Keratinocyte (primary cell): ENCODE results near the gene PP2D1. TPM values are rescaled to one million over a fixed set of nuclear protein-coding genes. Genes with fewer than 3 reads are reported as not detected.

Source experiments
- DNase-seq: peaks from one replicate; pipeline ENCODE4 v3.0.0-alpha.2; 2011; ENCODE audit warnings: low read depth, missing footprints, low spot score
- FAIRE-seq: peaks from 2 replicates; lab custom pipeline; 2011; peaks lifted over from hg19 to GRCh38; lab: Jason Lieb, UNC
- H2AFZ ChIP-seq: 2 replicates; pipeline ENCODE4 v1.6.0; 2012; ENCODE audit warnings: low read length, control low read depth, inconsistent platforms; ENCODE audit not compliant: control insufficient read depth
- H3K27ac ChIP-seq: 2 replicates; pipeline ENCODE4 v1.5.1; 2011; ENCODE audit warnings: low read length; ENCODE audit not compliant: control insufficient read depth, insufficient read depth
- H3K27me3 ChIP-seq: 3 replicates; pipeline ENCODE4 v1.6.0; 2011; ENCODE audit warnings: low read length; ENCODE audit not compliant: control insufficient read depth, insufficient read depth; ENCODE audit errors: extremely low read depth
- H3K36me3 ChIP-seq, 2 experiments: 2 replicates in 1 of 2; 3 replicates in 1 of 2; pipeline ENCODE4 v1.5.1; 2011; ENCODE audit warnings: low read length in 2 of 2, mild to moderate bottlenecking in 1 of 2; ENCODE audit not compliant: control insufficient read depth in 2 of 2, insufficient read depth in 2 of 2; ENCODE audit errors: extremely low read depth in 1 of 2
- H3K4me1 ChIP-seq: 3 replicates; pipeline ENCODE4 v1.5.1; 2011; ENCODE audit warnings: low read length; ENCODE audit not compliant: control insufficient read depth, insufficient read depth; ENCODE audit errors: extremely low read depth
- H3K4me2 ChIP-seq: 3 replicates; pipeline ENCODE4 v1.6.0; 2011; ENCODE audit warnings: low read depth, low read length; ENCODE audit not compliant: control insufficient read depth, insufficient read depth; ENCODE audit errors: extremely low read depth
- H3K4me3 ChIP-seq, 3 experiments: fragments of 200-600 bp in 1 of 3; sonication (generic) in 1 of 3; 2 replicates in 2 of 3; 3 replicates in 1 of 3; pipeline ENCODE4 v1.5.1; 2011 to 2016; ENCODE audit warnings: low read length in 3 of 3, mild to moderate bottlenecking in 3 of 3, control low read depth in 2 of 3, inconsistent platforms in 1 of 3, low read depth in 1 of 3, mixed read lengths in 1 of 3, mixed run types in 1 of 3, moderate library complexity in 1 of 3; ENCODE audit not compliant: control insufficient read depth in 2 of 3, insufficient read depth in 2 of 3; ENCODE audit errors: extremely low read depth in 1 of 3
- H3K79me2 ChIP-seq: 2 replicates; pipeline ENCODE4 v1.6.0; 2012; ENCODE audit warnings: low read length; ENCODE audit not compliant: control insufficient read depth, insufficient read depth
- H3K9ac ChIP-seq: 3 replicates; pipeline ENCODE4 v1.6.0; 2011; ENCODE audit warnings: low read length; ENCODE audit not compliant: control insufficient read depth, insufficient read depth; ENCODE audit errors: extremely low read depth
- H3K9me1 ChIP-seq: 3 replicates; pipeline ENCODE4 v1.6.0; 2011; ENCODE audit warnings: low read length; ENCODE audit not compliant: control insufficient read depth, insufficient read depth; ENCODE audit errors: extremely low read depth
- H3K9me3 ChIP-seq: 2 replicates; pipeline ENCODE4 v1.5.1; 2012; ENCODE audit warnings: low read depth, low read length; ENCODE audit not compliant: control insufficient read depth
- H4K20me1 ChIP-seq: 3 replicates; pipeline ENCODE4 v1.6.0; 2011; ENCODE audit warnings: low read length; ENCODE audit not compliant: control insufficient read depth, insufficient read depth; ENCODE audit errors: extremely low read depth
- CTCF ChIP-seq, 3 experiments: IDR thresholded peaks in 1 of 3; conservative IDR thresholded peaks in 1 of 3; optimal IDR thresholded peaks in 1 of 3; 2 replicates in 2 of 3; 3 replicates in 1 of 3; pipeline versions ENCODE3 to v1.5.1; 2011; ENCODE audit warnings: low read length in 3 of 3, mild to moderate bottlenecking in 3 of 3, moderate library complexity in 2 of 3, control low read depth in 1 of 3, inconsistent platforms in 1 of 3; ENCODE audit not compliant: insufficient read depth in 2 of 3; ENCODE audit errors: extremely low read depth in 1 of 3
- EZH2 ChIP-seq: IDR thresholded peaks from one replicate; pipeline ENCODE4 v1.6.1; 2012; ENCODE audit warnings: inconsistent platforms, mild to moderate bottlenecking, low read length, moderate library complexity
- dilution Hi-C: fragments of 300-500 bp; cut with MboI; formaldehyde crosslinking; loops from one replicate; pipeline ENCODE4 v1.7.0; 2020; ENCODE audit warnings: low sequenced_read_pairs; ENCODE audit not compliant: extremely low pct_ligation_motif_present
- polyA plus RNA-seq, 5 experiments: library from polyadenylated mRNA; depleted of rRNA in 3 of 5; stranded (reverse) in 3 of 5; stranded (forward) in 1 of 5; unstranded in 1 of 5; fragments of >200 nt; gene quantifications; 1 replicate in 1 of 5; 2 replicates in 3 of 5; 3 replicates in 1 of 5; pipeline versions ENCODE4 v1.2.1 to v1.2.3, GENCODE V29; 2011 to 2012; ENCODE audit warnings: missing spikeins in 2 of 5, low read depth in 1 of 5, low replicate concordance in 1 of 5

The PP2D1 gene
- polyA plus RNA-seq, 1 donor (not counting 4 experiments of a cell fraction or from before 2014, with no cell fraction given): not detected

GRCh38 chr3:20052851-20053250, 40.8 kb upstream of the PP2D1 start:
- no peak overlapping the region for H3K4me2 ChIP-seq

GRCh38 chr3:20051123-20051806, 39.2 kb upstream of the PP2D1 start:
- no peak overlapping the region for H3K4me3 ChIP-seq
- no peaks in the 10 kb centered on the region for H3K79me2 ChIP-seq
- TF ChIP-seq EZH2 (no peak), CTCF (optimal IDR thresholded peaks at IDR 0.05 in 1 of 3, IDR thresholded peaks at IDR 0.05 in 1 of 3, conservative IDR thresholded peaks at IDR 0.05 in 1 of 3; ENCODE audit: extremely low read depth in 1 of 3, insufficient read depth in 2 of 3, low read length in 3 of 3) (no peak)
- H2AFZ ChIP-seq: no peak overlapping the region
- H4K20me1 ChIP-seq: no peaks in the 10 kb centered on the region
- H3K9me1 ChIP-seq: no peaks in the 10 kb centered on the region
- no peaks in the 10 kb centered on the region for H3K36me3 ChIP-seq
- H3K9me3 ChIP-seq: no peaks in the 10 kb centered on the region
- no peaks in the 10 kb centered on the region for H3K27me3 ChIP-seq
- H3K4me2 ChIP-seq: peak overlapping the region; percentile 3
- dilution Hi-C loops: no loop called here
- peaks cover 27% of the 10 kb centered on the region for H3K4me1 ChIP-seq
- DNase-seq (peak; percentile 78), FAIRE-seq (peak; percentile 73)
- no peak overlapping the region for H3K9ac ChIP-seq
- no peak overlapping the region for H3K27ac ChIP-seq

More at GRCh38 chr3:20052851-20053250, 40.8 kb upstream of the PP2D1 start:
- Histone ChIP-seq H3K36me3 (no peaks in the 10 kb centered on the region), H3K9me1 (no peaks in the 10 kb centered on the region), H3K9ac (no peak overlapping the region), H3K4me1 (peaks cover 42% of the 10 kb centered on the region), H3K27ac (no peak overlapping the region), H4K20me1 (no peaks in the 10 kb centered on the region), H3K79me2 (no peaks in the 10 kb centered on the region), H3K4me3 (no peak overlapping the region), H3K9me3 (no peaks in the 10 kb centered on the region), H3K27me3 (no peaks in the 10 kb centered on the region), H2AFZ (no peak overlapping the region)
- FAIRE-seq: no peak
- TF ChIP-seq EZH2: no peak
- no peak for TF ChIP-seq CTCF (optimal IDR thresholded peaks at IDR 0.05 in 1 of 3, IDR thresholded peaks at IDR 0.05 in 1 of 3, conservative IDR thresholded peaks at IDR 0.05 in 1 of 3; ENCODE audit: extremely low read depth in 1 of 3, insufficient read depth in 2 of 3, low read length in 3 of 3)
- dilution Hi-C loops: no loop called here
- no peak for DNase-seq
